SIG-M5 treated with dmso at 0.1 percent for 504 hours (cell line): ENCODE data around the gene RNF115.

Source experiments
- DNase-seq: peaks from one replicate; lab custom pipeline; 2025; ENCODE audit not compliant: unreplicated experiment; lab: John Stamatoyannopoulos, UW

RNF115 gene

GRCh38 chr1:145707183-145707867 lies 116.6 kb downstream of the RNF115 start, which contains the start of gene PDZK1:
Gene PDZK1 (minus strand): TSS chr1:145707368. CDS start chr1:145688021, 19,347 bp downstream.
- no peak for DNase-seq

- peak; percentile 26 for DNase-seq
Observed at GRCh38 chr1:145706086-145706664, 117.7 kb downstream of the RNF115 start.

- no peak for DNase-seq
Observed at GRCh38 chr1:145705622-145706021, 118.3 kb downstream of the RNF115 start.

- DNase-seq = no peak
Observed at GRCh38 chr1:145702826-145703225, 121.1 kb downstream of the RNF115 start.

GRCh38 chr1:145702052-145702451 lies 121.8 kb downstream of the RNF115 start:
- no peak for DNase-seq

- no peak for DNase-seq
Observed at GRCh38 chr1:145701306-145701862, 122.5 kb downstream of the RNF115 start.

GRCh38 chr1:145696630-145696960 lies 127.3 kb downstream of the RNF115 start:
- DNase-seq = no peak

- peak; percentile 65 for DNase-seq
Observed at GRCh38 chr1:145695821-145696629, 127.9 kb downstream of the RNF115 start.

- DNase-seq = no peak
Observed at GRCh38 chr1:145692785-145693443, 131.0 kb downstream of the RNF115 start.

- DNase-seq = peak; percentile 66
Observed at GRCh38 chr1:145690587-145691558, 133.0 kb downstream of the RNF115 start.

- no peak for DNase-seq
Observed at GRCh38 chr1:145689922-145690321, 134.0 kb downstream of the RNF115 start.

- no peak for DNase-seq
Observed at GRCh38 chr1:145688924-145689323, 135.0 kb downstream of the RNF115 start.
